Activated T-cell treated with anti-CD3 and anti-CD28 coated beads, Interleukin-2, amount 50 U/mL, for 1 hour (primary cell): ENCODE data around the gene PLEKHO2.

Experiments
- DNase-seq: peaks from one replicate; pipeline ENCODE4 v3.0.0-alpha.2; 2020

Gene PLEKHO2

GRCh38 chr15:64828985-64829384 is 12.7 kb upstream of the PLEKHO2 start:
- no peak for DNase-seq

- DNase-seq = no peak
These were observed 8.0 kb upstream of the PLEKHO2 start for GRCh38 chr15:64833690-64834089.

DNA sequence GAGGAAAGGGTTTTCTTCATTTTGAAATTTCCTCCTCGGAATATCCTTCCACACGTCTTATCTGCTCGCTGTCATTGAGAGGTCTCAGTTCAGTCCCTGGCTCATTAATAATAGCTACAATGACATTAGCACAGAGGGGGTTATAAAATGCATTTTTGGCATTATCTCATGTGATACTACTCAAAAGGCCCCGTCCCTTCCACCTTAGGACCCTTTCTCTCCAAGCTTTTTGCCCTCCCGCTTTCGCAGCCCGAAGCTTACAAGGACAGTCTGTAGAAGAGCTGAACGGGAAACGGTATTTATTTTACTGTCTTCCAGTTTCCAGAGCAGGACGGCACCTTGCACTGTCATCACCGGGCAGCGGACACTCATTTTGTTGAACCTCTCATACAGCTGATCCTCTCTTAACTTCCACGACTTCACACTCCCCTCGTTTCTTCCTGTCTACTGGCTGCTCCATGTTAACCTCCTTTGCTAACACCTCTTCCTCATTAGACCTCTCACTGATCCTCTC is 5.6 kb upstream of the PLEKHO2 start:
- DNase-seq = no peak

DNA sequence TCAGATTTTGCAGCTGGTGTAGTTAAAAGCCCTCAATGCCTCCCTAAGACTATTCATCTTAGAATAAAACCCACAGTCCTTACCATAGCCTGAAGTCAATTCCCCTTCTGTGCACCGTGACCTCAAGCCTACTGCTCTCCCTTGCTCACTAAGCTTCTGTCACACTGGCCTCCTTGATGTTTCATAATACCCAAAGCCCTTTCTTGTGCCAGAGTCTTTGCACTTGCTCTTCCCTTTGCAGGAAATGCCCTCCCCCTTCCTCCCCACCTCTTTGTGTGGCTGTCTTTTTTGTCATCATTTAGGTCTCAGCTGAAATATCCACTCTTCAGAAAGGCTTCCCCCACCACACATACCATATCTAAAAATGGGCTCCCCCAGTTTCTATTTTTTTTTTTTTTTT is 4.2 kb upstream of the PLEKHO2 start:
- DNase-seq = no peak

DNA sequence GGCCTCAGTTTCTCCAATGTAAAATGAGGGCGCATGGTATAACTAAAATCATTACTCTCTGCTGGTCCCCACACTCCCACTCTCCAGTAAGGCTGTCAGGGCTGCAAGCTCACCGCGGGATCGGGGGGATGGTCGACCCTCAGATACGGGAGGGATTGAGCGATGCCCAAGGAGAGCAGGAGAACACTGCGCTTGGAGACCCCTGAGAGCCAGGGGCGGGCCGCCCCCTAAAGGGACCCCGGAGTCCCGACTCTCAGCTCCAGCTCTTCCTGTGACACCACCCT is 713 bp upstream of the PLEKHO2 start:
- no peak for DNase-seq

DNA sequence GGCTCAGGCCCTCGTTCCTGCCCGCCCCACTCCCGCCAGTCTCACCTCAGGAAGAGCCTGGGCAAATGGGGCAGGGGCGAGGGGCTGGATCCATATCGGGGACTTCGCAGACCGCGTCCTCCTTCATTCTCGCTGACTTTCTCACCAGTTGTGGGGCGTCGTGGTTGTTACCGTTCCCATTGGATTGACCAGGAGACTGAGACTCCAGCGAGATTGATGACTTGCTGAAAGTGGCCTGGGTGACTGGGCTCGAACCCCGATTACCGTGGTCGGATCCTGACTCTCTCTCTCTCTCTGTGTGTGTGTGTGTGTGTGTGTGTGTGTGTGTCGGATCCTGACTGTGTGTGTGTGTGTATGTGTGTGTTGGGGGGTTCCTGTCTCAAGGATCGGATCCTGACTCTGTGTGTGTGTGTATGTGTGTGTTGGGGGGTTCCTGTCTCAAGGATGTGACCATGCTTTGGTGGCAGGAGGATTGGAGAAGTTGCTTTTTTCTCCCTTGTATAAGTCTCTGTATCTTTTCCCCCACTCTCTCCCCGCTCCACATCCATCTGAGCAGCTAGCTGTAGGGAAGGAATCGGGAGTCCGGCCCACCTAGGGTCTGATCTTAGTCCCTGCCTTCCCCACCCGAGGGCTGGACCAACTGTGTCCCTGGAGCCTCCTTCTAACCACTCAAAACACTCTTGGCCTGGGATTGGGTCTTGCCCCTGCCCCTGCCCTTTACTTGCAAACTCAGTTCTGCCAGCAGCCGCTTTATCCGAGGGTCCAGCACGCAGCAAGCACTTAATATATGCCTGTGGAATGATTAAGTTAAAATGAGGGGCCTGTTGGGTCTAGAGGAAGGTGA is 603 bp downstream of the PLEKHO2 start:
- DNase-seq = peak; percentile 35

GRCh38 chr15:64842986-64843561 is 1.4 kb downstream of the PLEKHO2 start:
- no peak for DNase-seq

- no peak for DNase-seq
These were observed 2.3 kb downstream of the PLEKHO2 start for GRCh38 chr15:64843991-64844390.

- DNase-seq = peak; percentile 31
These were observed 2.9 kb downstream of the PLEKHO2 start for GRCh38 chr15:64844576-64845145.

DNA sequence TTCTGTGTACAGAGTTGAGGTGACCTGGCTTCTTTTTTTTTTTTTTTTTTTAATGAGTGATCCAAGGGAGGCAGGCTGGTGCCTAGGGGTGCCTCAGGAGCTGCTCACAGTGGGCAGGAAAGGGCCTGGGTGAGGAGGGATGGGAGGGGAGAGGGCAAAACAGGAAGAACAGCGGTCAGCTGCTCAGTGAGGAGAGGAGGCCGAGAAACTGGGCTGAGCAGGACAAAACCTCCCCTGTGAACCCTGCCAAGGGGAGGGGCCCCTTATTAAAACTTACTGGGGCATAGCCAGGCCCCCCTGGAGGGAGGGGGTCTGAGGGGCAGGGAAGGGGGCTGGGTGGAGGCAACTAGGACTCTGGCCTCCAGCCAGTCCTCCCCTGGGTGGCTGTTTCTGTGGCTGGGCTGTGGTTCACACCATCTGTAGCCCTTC is 3.5 kb downstream of the PLEKHO2 start:
- DNase-seq = no peak

DNA sequence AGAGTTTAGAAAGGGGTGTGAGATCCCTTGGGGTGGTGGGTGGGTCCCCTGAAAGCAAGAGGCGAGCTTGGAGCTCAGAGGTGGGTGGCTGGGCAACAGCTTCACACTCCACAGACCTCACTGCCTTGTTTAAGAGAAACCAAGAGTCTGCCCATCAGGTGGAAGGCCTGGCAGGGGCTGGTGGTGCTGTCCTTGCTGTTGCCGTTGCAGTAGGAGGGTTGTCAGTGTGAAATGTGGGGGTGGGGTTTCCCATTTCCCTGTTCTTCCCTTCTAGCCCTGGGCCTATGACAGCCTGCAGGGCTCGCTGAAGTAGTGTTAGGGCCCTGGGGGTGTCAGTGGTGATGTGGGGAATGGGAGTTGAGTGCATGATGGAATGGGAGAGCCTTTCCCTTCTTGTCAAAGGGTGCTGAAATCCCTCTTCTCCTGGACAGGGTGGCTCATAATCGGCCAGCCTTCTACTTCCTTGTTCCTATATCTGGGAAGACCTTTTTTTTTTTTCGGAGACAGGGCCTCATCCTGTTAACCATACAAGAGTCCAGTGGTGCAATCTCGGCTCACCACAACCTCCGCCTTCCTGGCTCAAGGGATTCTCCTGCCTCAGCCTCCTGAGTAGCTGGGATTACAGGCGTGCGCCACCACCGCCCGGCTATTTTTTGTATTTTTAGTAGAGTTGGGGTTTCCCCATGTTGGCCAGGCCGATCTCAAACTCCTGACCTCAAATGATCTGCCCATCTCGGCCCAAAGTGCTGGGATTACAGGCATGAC is 4.3 kb downstream of the PLEKHO2 start:
- no peak for DNase-seq

GRCh38 chr15:64847016-64847415 is 5.3 kb downstream of the PLEKHO2 start:
- no peak for DNase-seq

DNA sequence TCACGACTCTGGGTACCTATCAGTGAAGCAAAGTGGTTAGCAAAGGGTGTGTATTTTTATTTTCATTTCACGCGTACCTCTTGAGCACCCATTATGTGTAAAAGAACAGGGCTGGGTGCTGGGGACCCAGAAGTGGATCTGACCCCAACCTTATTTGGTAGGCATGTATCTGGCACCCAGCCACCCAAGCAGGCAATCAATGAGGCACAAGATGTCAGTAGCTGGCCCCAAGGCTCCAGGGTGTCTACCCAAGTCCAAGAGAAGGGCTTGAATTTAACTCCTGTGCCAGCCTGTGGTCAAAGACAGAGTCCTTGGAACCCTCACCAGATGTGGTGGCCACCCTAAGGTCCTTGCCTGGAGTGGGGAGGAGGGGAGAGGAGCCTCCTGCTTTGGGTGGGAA is 5.7 kb downstream of the PLEKHO2 start:
- no peak for DNase-seq

- no peak for DNase-seq
These were observed 6.4 kb downstream of the PLEKHO2 start for GRCh38 chr15:64847876-64848716.

GRCh38 chr15:64850778-64851502 is 9.2 kb downstream of the PLEKHO2 start:
- no peak for DNase-seq

- DNase-seq = no peak
These were observed 9.8 kb downstream of the PLEKHO2 start for GRCh38 chr15:64851503-64851840.

GRCh38 chr15:64854041-64854440 is 12.3 kb downstream of the PLEKHO2 start:
- DNase-seq = no peak

DNA sequence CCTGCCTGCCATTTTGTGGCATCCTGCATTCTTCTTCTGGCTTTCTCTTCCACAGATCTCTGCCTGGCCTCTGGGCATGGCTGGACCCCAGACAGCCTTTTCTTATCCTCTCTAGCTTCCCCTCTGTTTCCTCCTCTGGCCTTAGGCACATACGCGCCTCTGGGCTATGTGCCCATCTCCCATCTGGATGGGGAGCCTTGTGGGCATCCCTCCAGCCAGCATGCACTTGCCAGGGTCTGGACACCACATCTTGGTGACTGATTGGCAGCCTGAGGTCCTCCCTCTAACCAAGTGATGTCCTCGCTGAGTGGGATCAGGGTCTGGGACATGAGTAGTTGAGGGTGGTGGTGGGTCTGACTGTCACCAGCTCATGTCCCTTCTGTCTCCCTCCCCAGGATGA is 12.8 kb downstream of the PLEKHO2 start:
- DNase-seq = no peak

GRCh38 chr15:64855205-64855975 is 13.7 kb downstream of the PLEKHO2 start:
- DNase-seq = no peak

DNA sequence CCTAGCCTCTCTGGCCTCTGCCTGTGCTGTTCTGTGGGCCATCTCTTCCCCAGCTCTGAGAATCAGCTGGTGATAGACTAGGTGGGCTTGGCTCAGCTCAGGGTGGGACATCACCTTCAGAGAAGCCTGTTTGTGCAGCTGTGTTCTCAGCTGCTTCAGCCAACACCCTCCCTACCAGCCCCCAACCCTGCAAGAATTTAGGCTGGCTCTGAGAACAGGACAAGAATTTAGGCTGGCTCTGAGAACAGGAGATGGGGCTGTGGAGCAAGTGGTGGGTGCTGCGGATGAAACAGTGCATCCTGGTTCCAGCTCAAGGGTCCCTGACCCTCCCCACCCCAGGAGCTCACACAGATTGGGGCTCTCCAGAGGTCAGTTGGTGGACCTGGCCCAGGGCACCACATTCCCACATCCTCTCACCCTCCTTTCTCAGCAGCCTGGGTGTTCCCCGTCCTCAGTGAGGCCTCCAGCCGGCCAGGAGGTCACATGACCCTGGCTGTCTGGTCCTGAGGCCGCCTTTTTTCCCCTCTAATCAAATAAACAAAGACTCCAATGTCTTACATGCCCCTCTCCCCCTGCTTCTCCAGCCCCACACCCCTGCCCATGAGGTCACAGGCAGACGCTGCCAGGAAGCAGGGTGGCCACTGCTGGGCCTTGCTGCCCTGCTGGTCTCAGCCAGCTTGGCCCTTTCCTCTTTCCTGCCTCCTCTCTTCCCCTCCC is 14.9 kb downstream of the PLEKHO2 start:
- no peak for DNase-seq

GRCh38 chr15:64857421-64857820 is 15.7 kb downstream of the PLEKHO2 start:
- no peak for DNase-seq
